Type B pancreatic cell (in vitro differentiated cells): Measurements from ENCODE around the gene PICK1. TPM values are rescaled to one million over a fixed set of nuclear protein-coding genes. Genes with fewer than 3 reads are reported as not detected.

ENCODE experiments used
- DNase-seq: peaks from one replicate; pipeline ENCODE4 v3.0.0; 2021; ENCODE audit warnings: mixed read lengths; ENCODE audit not compliant: unreplicated experiment; ENCODE audit errors: extremely low spot score
- H3K27ac Mint-ChIP-seq: 2 replicates; pipeline ENCODE4 v1.8.0; 2021; ENCODE audit warnings: mild to moderate bottlenecking, mixed read lengths
- H3K27me3 Mint-ChIP-seq: 2 replicates; pipeline ENCODE4 v1.8.0; 2021; ENCODE audit warnings: mixed read lengths
- H3K36me3 Mint-ChIP-seq: 2 replicates; pipeline ENCODE4 v1.8.0; 2021; ENCODE audit warnings: mixed read lengths
- H3K4me1 Mint-ChIP-seq: one replicate; pipeline ENCODE4 v1.8.0; 2021; ENCODE audit warnings: mixed read lengths; ENCODE audit not compliant: unreplicated experiment
- H3K4me3 Mint-ChIP-seq: 2 replicates; pipeline ENCODE4 v1.8.0; 2021; ENCODE audit warnings: mild to moderate bottlenecking, mixed read lengths
- H3K9me3 Mint-ChIP-seq: 2 replicates; pipeline ENCODE4 v1.8.0; 2021; ENCODE audit warnings: mixed read lengths
- total RNA-seq: library from RNA; stranded (reverse); gene quantifications from 2 replicates; pipeline ENCODE4 v1.2.1, GENCODE V29; 2021; ENCODE audit warnings: low replicate concordance
- TF ChIP-seq, protein P1 (sequence below): fragments of 200-600 bp; sonication (generic); conservative IDR thresholded peaks from 2 replicates; pipeline ENCODE4 v1.5.0; 2021; ENCODE audit warnings: antibody characterized with exemption, mild to moderate bottlenecking

PICK1 gene
- total RNA-seq, 1 donor from 2014 or later, result 45.4 TPM

DNA sequence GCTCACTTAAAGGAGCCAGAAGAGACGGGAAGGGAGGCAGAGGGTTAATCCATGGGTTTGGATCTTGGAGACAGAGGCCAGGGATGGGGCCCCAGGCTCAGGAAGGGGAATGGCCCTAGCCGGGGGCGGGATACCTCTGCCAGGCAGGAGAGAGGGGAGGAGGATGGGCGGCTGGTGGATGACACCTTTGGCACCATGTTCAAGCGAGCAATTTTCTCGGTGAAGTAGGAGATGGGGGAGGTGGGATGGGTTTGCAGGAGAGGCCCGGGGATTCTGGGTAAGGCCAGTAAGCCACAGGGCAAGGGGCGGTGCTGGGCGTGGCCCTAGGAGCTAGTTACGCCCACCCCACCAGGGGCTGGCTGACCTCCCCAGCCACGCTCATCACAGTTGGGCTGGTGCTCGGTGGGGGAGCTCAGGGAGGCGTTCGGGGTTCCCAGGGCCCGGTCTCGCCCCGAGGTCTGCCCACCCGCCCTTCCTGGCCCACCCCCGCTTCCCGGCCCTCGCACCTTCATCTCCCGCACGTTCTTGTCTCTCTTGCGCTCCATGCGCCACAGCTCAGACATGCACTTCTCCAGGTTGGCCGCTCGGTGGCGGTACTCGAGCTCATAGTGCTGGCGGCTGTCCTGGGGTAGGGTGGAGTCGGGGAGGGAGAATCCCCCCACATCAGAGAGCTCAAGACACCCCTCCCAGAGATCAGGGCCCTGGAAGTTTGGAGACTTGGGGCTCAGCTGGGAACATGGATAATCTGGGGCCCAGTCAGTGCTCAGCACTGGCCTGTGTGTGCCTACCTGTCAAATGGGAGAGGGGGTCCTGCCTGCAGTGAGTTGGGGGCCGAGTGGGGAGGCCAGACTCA lies 40.6 kb downstream of the PICK1 start:
- Mint-ChIP-seq H3K4me1 (peaks cover 10% of the 10 kb centered on the region), H3K9me3 (no peaks in the 10 kb centered on the region), H3K27me3 (no peaks in the 10 kb centered on the region), H3K36me3 (peaks cover 12% of the 10 kb centered on the region), H3K27ac (no peak overlapping the region), H3K4me3 (peak overlapping the region; percentile 49)
- DNase-seq, result peak; percentile 68
- TF ChIP-seq, protein P1, sequence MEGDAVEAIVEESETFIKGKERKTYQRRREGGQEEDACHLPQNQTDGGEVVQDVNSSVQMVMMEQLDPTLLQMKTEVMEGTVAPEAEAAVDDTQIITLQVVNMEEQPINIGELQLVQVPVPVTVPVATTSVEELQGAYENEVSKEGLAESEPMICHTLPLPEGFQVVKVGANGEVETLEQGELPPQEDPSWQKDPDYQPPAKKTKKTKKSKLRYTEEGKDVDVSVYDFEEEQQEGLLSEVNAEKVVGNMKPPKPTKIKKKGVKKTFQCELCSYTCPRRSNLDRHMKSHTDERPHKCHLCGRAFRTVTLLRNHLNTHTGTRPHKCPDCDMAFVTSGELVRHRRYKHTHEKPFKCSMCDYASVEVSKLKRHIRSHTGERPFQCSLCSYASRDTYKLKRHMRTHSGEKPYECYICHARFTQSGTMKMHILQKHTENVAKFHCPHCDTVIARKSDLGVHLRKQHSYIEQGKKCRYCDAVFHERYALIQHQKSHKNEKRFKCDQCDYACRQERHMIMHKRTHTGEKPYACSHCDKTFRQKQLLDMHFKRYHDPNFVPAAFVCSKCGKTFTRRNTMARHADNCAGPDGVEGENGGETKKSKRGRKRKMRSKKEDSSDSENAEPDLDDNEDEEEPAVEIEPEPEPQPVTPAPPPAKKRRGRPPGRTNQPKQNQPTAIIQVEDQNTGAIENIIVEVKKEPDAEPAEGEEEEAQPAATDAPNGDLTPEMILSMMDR, result peak; percentile 71

- Mint-ChIP-seq H3K36me3 (peaks cover 7% of the 10 kb centered on the region), H3K27me3 (no peaks in the 10 kb centered on the region), H3K9me3 (no peaks in the 10 kb centered on the region), H3K4me1 (peaks cover 10% of the 10 kb centered on the region), H3K4me3 (no peak overlapping the region), H3K27ac (no peak overlapping the region)
- DNase-seq, result no peak
- TF ChIP-seq, protein P1, result no peak
Observed at GRCh38 chr22:38098410-38099249, 41.4 kb downstream of the PICK1 start.

- H3K36me3 Mint-ChIP-seq, result peaks cover 4% of the 10 kb centered on the region
- no peak overlapping the region for H3K4me3 Mint-ChIP-seq
- no peak overlapping the region for H3K27ac Mint-ChIP-seq
- TF ChIP-seq, protein P1, result no peak
- no peak for DNase-seq
- peaks cover 15% of the 10 kb centered on the region for H3K4me1 Mint-ChIP-seq
- H3K9me3 Mint-ChIP-seq, result no peaks in the 10 kb centered on the region
- H3K27me3 Mint-ChIP-seq, result no peaks in the 10 kb centered on the region
Observed at GRCh38 chr22:38103641-38104040, 46.4 kb downstream of the PICK1 start.

DNA sequence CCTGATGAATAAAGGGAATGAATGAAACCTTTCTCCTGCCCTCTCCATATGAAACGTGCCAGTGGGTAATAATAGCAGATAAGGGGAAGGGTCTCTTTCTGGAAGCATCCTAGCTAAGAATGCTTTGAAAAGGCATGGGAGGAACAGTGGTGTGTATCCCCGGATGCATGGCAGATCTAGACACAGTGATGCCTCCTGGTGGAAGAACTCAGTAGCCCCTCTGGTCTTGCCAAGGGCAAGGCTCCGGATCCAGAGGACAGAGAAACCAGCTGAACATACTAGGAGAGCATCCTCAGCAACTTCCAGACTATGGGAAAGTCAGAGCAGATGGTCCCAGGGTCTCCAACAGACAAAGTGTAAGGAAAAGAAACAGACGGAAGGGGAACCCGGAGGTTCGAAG lies 46.9 kb downstream of the PICK1 start:
- TF ChIP-seq, protein P1, result peak; percentile 53
- Mint-ChIP-seq H3K36me3 (peaks cover 4% of the 10 kb centered on the region), H3K4me3 (no peak overlapping the region), H3K27ac (no peak overlapping the region), H3K27me3 (no peaks in the 10 kb centered on the region), H3K9me3 (no peaks in the 10 kb centered on the region), H3K4me1 (peaks cover 14% of the 10 kb centered on the region)
- DNase-seq, result no peak

DNA sequence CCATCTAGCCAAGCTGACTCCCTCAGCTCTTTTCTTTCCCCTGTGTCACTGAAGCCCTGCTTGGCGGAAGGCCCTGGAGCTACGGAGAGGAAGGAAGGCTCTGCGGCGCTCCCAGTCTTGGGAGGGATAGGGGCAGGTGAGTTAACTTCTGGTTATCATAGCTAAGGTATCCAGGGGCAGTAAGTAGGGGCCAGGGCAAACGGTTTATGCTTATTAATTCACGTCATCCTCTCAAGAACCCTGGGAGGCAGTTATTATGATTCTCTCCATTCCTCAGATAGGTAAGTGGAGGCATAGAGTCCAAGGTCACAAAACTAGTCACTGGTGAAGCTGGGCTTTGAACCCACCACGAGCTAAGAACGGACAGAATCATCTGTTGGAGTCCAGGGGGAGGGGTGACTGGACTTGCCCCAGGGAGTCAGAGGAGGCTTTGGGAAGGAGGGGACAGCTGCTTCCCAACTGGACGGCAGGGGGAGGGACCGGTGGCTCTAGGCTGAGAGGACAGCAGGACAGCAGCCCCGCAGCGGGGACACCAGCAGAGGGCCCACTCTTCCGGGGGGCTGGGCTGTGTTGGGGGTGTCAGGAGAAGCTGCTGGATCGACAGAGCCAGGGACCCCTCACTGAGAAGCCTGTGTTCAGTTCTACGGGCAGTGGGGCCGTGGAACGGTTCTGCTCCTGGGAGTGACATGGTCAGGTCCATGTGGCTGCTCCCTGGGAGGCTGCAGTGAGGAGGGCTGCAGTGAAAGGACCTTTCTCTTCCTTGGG lies 49.8 kb downstream of the PICK1 start:
- Mint-ChIP-seq H3K36me3 (no peaks in the 10 kb centered on the region), H3K9me3 (no peaks in the 10 kb centered on the region), H3K4me1 (peaks cover 18% of the 10 kb centered on the region), H3K27me3 (no peaks in the 10 kb centered on the region), H3K4me3 (no peak overlapping the region), H3K27ac (no peak overlapping the region)
- no peak for DNase-seq
- TF ChIP-seq, protein P1, result no peak
